Sigmoid colon (tissue), 4 donors: Measurements from ENCODE around the gene VEPH1.

Source experiments
- CTCF ChIP-seq, 4 experiments: fragments of 450-650 bp in 3 of 4; fragments of 200-600 bp in 1 of 4; IDR thresholded peaks; one replicate each; pipeline ENCODE4 v1.5.1; 2016 to 2019; ENCODE audit warnings: antibody characterized with exemption in 4 of 4, mild to moderate bottlenecking in 3 of 4, moderate library complexity in 2 of 4
- POLR2AphosphoS5 ChIP-seq, 4 donors: sonication (generic); formaldehyde crosslinking; IDR thresholded peaks; one replicate each; pipeline ENCODE4 v1.6.1; 2017; ENCODE audit warnings: antibody characterized with exemption in 4 of 4

DNA sequence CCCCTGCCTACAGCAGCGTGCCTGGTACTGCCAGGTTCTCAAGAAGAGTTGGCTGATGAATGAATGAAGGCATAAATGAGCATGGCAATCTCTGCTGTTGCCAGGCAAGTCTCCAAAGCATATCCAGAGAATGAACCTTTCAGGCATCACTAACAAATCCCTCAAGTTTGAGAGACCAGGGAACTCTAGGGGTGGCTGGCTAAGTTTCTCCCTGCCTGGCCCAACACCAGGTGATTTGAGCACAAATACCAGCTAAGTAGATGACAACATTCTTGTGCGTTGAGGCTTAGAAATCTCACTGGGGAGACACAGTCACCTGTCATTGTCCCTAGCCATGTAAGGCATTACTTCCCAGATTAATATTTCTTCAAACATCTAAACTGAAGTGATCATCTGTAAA, 147.9 kb downstream of the VEPH1 start:
- TF ChIP-seq CTCF (IDR thresholded peaks at IDR 0.05) = no peak
- no peak for TF ChIP-seq POLR2AphosphoS5 (IDR thresholded peaks at IDR 0.05)
